HepG2 (cell line): ENCODE results near the gene LENG1. TPM values are rescaled to one million over a fixed set of nuclear protein-coding genes. Genes with fewer than 3 reads are reported as not detected.
A peak's percentile ranks its signal among the peaks of the same experiment; 100 is the strongest.

Experiments
- CREB1 ChIP-seq, 2 experiments: fragments of 450-650 bp in 1 of 2; IDR thresholded peaks; 2 replicates each; pipeline ENCODE4 v1.6.1; 2016 to 2017; ENCODE audit warnings: control low read depth in 1 of 2, mild to moderate bottlenecking in 1 of 2, missing compliant biosample characterization in 1 of 2, missing genetic modification characterization in 1 of 2
- ELF3 ChIP-seq: IDR thresholded peaks from 2 replicates; pipeline ENCODE4 v1.6.1; 2016; ENCODE audit warnings: missing genetic modification reagents, missing compliant biosample characterization
- EP300 ChIP-seq, 3 experiments: sonication (generic) in 1 of 3; formaldehyde crosslinking in 1 of 3; IDR thresholded peaks; 2 replicates each; pipeline versions ENCODE4 v1.5.1 to v1.6.1; 2011 to 2020; ENCODE audit warnings: low read depth in 2 of 3, low read length in 2 of 3, borderline replicate concordance in 1 of 3, improper control_type of control experiment in 1 of 3, mild to moderate bottlenecking in 1 of 3, missing genetic modification reagents in 1 of 3, moderate library complexity in 1 of 3
- NFE2L1 ChIP-seq: sonication (generic); formaldehyde crosslinking; IDR thresholded peaks from 2 replicates; pipeline ENCODE4 v1.4.0; 2020; ENCODE audit warnings: missing genetic modification reagents, mild to moderate bottlenecking, borderline replicate concordance
- NFRKB ChIP-seq: fragments of 450-650 bp; IDR thresholded peaks from 2 replicates; pipeline ENCODE4 v1.6.1; 2017
- ZNF33B ChIP-seq: sonication (generic); formaldehyde crosslinking; IDR thresholded peaks from 2 replicates; pipeline ENCODE4 v1.5.1; 2020; ENCODE audit warnings: mild to moderate bottlenecking, missing genetic modification reagents
- ZNF350 ChIP-seq: sonication (generic); formaldehyde crosslinking; IDR thresholded peaks from 2 replicates; pipeline ENCODE4 v1.4.0; 2020; ENCODE audit warnings: mild to moderate bottlenecking, low read depth, missing genetic modification reagents, borderline replicate concordance
- ZNF367 ChIP-seq: sonication (generic); formaldehyde crosslinking; IDR thresholded peaks from 2 replicates; pipeline ENCODE4 v1.4.0; 2020; ENCODE audit warnings: missing genetic modification reagents, borderline replicate concordance
- ZNF446 ChIP-seq: sonication (generic); formaldehyde crosslinking; IDR thresholded peaks from 2 replicates; pipeline ENCODE4 v1.5.0; 2020; ENCODE audit warnings: mild to moderate bottlenecking, missing genetic modification reagents
- ZNF496 ChIP-seq: sonication (generic); formaldehyde crosslinking; IDR thresholded peaks from 2 replicates; pipeline ENCODE4 v1.8.1; 2023; ENCODE audit warnings: mild to moderate bottlenecking, moderate library complexity, missing genetic modification reagents; ENCODE audit not compliant: insufficient replicate concordance
- ZNF674 ChIP-seq: sonication (generic); formaldehyde crosslinking; IDR thresholded peaks from 2 replicates; pipeline ENCODE4 v1.5.0; 2020; ENCODE audit warnings: low read depth, mild to moderate bottlenecking, missing genetic modification reagents
- ZNF768 ChIP-seq: sonication (generic); formaldehyde crosslinking; IDR thresholded peaks from 2 replicates; pipeline ENCODE4 v1.4.0; 2020; ENCODE audit warnings: missing genetic modification reagents
- ZNF781 ChIP-seq: sonication (generic); formaldehyde crosslinking; IDR thresholded peaks from 2 replicates; pipeline ENCODE4 v1.5.1; 2020; ENCODE audit warnings: borderline replicate concordance, mild to moderate bottlenecking, missing genetic modification reagents; ENCODE audit errors: not compliant biosample characterization
- polyA plus RNA-seq, 8 experiments: library from polyadenylated mRNA; depleted of rRNA in 3 of 8; stranded (reverse) in 7 of 8; unstranded in 1 of 8; fragments of >200 nt; fragmentation: Illumina TruSeq in 4 of 8; extraction: Trizol in 4 of 8; gene quantifications; 2 replicates each; pipeline versions ENCODE4 v1.2.1 to v1.2.3, GENCODE V29; 2011 to 2016; ENCODE audit warnings: low read depth in 4 of 8, missing spikeins in 1 of 8, mixed read lengths in 1 of 8; ENCODE audit not compliant: insufficient read depth in 1 of 8
- total RNA-seq, 5 experiments: library from RNA; depleted of rRNA; stranded (reverse); fragments of >200 nt; fragmentation: Illumina TruSeq; extraction: Trizol; gene quantifications; 2 replicates each; pipeline ENCODE4 v1.2.3, GENCODE V29; 2016; ENCODE audit warnings: low read depth in 1 of 5
- TF ChIP-seq, protein P1 (sequence below): sonication (generic); formaldehyde crosslinking; IDR thresholded peaks from 2 replicates; pipeline ENCODE4 v1.4.0; 2020; ENCODE audit warnings: mild to moderate bottlenecking, missing genetic modification reagents
- TF ChIP-seq, protein P2 (sequence below): sonication (generic); formaldehyde crosslinking; IDR thresholded peaks from 2 replicates; pipeline ENCODE4 v1.4.0; 2020; ENCODE audit warnings: missing genetic modification reagents
- TF ChIP-seq, protein P3 (sequence below): sonication (generic); formaldehyde crosslinking; IDR thresholded peaks from 2 replicates; pipeline ENCODE4 v1.4.0; 2020; ENCODE audit warnings: mild to moderate bottlenecking, missing genetic modification reagents

The LENG1 gene
- total and polyA plus RNA-seq, 2 of the 13 experiments (the other 11 are each of a cell fraction or from before 2014, with no cell fraction given): 1.8 to 3.8 TPM

DNA sequence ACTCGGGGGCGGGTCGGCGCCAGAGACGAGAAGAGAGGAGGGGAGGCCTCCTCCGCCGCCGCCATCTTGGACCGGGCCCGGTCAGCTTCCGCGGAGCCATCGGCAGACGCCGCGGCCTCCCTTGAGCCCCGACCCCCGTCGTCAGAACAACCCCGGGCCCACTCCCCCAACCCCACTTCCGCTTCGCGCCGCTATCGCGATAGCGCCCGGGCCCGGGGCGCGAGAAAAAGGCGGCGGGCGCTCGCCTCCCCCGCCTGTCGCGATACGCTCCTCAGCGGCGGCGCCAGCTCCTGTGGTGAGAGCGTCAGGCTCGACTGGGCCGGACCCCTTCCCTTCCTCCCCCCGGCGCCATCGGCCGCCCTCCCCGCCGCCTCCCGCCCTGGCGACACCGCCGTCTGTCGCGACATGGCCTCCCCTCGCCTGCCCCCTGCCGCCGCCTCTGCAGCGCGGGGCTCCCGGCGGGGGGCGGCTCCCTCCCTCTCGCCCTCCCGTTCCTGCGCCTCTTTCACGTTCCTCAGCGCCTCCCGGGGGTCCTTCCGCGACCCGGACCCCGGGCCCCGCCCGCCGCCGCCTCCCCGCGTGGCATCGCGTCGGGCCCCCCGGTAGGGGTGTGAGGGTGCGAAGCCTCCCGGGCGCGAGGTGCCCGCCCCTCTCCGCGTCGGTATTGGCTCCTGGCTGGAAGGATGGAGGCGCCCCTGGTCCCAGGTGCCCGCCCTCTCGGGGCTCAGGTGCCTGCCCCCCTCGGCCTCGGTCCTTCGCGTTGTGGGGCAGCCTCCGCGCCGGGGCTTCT, 21.6 kb downstream of the LENG1 start, which contains the start of gene CNOT3 (continued):
- TF ChIP-seq, protein P1, sequence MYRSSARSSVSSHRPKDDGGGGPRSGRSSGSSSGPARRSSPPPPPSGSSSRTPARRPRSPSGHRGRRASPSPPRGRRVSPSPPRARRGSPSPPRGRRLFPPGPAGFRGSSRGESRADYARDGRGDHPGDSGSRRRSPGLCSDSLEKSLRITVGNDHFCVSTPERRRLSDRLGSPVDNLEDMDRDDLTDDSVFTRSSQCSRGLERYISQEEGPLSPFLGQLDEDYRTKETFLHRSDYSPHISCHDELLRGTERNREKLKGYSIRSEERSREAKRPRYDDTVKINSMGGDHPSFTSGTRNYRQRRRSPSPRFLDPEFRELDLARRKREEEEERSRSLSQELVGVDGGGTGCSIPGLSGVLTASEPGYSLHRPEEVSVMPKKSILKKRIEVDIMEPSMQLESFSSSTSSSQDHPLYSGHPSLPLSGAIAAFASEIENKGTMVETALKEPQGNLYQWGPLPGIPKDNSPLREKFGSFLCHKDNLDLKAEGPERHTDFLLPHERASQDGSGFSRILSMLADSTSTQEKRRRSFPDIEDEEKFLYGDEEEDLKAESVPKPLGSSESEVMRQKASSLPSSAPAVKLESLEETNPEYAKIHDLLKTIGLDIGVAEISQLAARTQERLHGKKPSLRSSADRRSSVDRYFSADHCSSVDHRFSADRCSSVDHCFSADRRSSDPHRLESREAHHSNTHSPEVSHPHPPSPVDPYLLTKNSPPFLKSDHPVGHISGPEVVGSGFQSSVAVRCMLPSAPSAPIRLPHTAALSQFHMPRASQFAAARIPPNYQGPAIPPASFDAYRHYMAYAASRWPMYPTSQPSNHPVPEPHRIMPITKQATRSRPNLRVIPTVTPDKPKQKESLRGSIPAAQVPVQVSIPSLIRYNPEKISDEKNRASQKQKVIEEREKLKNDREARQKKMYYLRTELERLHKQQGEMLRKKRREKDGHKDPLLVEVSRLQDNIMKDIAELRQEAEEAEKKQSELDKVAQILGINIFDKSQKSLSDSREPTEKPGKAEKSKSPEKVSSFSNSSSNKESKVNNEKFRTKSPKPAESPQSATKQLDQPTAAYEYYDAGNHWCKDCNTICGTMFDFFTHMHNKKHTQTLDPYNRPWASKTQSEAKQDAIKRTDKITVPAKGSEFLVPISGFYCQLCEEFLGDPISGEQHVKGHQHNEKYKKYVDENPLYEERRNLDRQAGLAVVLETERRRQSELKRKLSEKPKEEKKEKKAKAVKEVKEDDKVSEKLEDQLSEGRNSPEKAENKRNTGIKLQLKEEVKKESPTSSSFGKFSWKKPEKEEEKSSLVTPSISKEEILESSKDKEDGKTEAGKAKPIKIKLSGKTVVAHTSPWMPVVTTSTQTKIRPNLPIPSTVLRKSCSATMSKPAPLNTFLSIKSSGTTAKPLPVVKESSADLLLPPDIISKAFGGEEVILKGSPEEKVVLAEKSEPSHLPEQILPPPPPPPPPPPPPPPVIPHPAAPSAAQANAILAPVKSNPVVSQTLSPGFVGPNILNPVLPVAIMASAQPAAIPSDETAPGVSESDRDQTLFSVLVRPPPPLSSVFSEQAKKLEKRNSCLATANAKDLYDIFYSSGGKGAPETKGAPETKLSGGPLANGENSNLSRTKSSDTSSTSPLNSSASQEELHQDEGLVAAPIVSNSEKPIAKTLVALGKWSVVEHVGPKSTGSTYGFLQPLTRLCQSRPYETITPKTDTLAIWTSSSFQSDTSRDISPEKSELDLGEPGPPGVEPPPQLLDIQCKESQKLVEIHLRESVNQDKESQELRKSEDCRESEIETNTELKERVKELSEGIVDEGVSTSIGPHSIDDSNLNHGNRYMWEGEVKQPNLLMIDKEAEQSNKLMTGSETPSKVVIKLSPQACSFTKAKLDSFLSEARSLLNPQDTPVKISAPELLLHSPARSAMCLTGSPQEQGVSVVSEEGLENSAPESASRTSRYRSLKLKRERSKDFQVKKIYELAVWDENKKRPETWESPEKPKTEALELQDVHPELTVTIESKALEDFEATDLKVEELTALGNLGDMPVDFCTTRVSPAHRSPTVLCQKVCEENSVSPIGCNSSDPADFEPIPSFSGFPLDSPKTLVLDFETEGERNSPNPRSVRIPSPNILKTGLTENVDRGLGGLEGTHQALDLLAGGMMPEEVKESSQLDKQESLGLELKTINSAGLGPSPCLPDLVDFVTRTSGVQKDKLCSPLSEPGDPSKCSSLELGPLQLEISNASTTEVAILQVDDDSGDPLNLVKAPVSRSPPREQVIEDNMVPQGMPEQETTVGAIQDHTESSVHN (CRISPR knock-in tag): no peak
- TF ChIP-seq ZNF446 (CRISPR knock-in tag): 0 out of 2 replicates have a peak, but pooled peaks have one; percentile 35
- TF ChIP-seq CREB1 (IDR thresholded peaks at IDR 0.05): no peak
- TF ChIP-seq CREB1 (CRISPR knock-in tag; IDR thresholded peaks at IDR 0.05): no peak
- TF ChIP-seq, protein P2, sequence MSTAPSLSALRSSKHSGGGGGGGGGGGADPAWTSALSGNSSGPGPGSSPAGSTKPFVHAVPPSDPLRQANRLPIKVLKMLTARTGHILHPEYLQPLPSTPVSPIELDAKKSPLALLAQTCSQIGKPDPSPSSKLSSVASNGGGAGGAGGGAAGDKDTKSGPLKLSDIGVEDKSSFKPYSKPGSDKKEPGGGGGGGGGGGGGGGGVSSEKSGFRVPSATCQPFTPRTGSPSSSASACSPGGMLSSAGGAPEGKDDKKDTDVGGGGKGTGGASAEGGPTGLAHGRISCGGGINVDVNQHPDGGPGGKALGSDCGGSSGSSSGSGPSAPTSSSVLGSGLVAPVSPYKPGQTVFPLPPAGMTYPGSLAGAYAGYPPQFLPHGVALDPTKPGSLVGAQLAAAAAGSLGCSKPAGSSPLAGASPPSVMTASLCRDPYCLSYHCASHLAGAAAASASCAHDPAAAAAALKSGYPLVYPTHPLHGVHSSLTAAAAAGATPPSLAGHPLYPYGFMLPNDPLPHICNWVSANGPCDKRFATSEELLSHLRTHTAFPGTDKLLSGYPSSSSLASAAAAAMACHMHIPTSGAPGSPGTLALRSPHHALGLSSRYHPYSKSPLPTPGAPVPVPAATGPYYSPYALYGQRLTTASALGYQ: no peak
- TF ChIP-seq EP300 (IDR thresholded peaks at IDR 0.05; ENCODE audit: low read depth in 2 of 2, low read length in 2 of 2): no peak
- no peak for TF ChIP-seq EP300 (CRISPR knock-in tag; IDR thresholded peaks at IDR 0.05; ENCODE audit: borderline replicate concordance)
- no peak for TF ChIP-seq ZNF781
- no peak for TF ChIP-seq ZNF33B (CRISPR knock-in tag)
- no peak for TF ChIP-seq ZNF496 (CRISPR knock-in tag)
- no peak for TF ChIP-seq ZNF367 (CRISPR knock-in tag)
- no peak for TF ChIP-seq ZNF768 (CRISPR knock-in tag)
- TF ChIP-seq ZNF350 (CRISPR knock-in tag): no peak
- no peak for TF ChIP-seq ZNF674 (CRISPR knock-in tag)
- no peak for TF ChIP-seq NFE2L1
- no peak for TF ChIP-seq ELF3 (CRISPR knock-in tag)
- TF ChIP-seq, protein P3, sequence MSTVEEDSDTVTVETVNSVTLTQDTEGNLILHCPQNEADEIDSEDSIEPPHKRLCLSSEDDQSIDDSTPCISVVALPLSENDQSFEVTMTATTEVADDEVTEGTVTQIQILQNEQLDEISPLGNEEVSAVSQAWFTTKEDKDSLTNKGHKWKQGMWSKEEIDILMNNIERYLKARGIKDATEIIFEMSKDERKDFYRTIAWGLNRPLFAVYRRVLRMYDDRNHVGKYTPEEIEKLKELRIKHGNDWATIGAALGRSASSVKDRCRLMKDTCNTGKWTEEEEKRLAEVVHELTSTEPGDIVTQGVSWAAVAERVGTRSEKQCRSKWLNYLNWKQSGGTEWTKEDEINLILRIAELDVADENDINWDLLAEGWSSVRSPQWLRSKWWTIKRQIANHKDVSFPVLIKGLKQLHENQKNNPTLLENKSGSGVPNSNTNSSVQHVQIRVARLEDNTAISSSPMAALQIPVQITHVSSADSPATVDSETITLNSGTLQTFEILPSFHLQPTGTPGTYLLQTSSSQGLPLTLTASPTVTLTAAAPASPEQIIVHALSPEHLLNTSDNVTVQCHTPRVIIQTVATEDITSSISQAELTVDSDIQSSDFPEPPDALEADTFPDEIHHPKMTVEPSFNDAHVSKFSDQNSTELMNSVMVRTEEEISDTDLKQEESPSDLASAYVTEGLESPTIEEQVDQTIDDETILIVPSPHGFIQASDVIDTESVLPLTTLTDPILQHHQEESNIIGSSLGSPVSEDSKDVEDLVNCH (CRISPR knock-in tag): no peak
- TF ChIP-seq NFRKB: peak; percentile 89
